OCI-LY7 (cell line): ENCODE measurements around the gene CST4. TPM values are rescaled to one million over a fixed set of nuclear protein-coding genes. Genes with fewer than 3 reads are reported as not detected.

Experiments used
- BruUV-seq: library from RNA; stranded (reverse); fragments of 400-500 nt; replicated peaks from 2 replicates; lab custom pipeline; 2021; lab: Mats Ljungman, UMichigan
- CTCF ChIA-PET: fragments of 300-600 bp; sonication (Branson Sonifier 250); formaldehyde crosslinking; loops from one replicate; lab custom pipeline; 2022; ENCODE audit warnings: antibody characterized with exemption; ENCODE audit not compliant: unreplicated experiment; lab: Charles Lee
- POLR2A ChIA-PET: fragments of 300-600 bp; sonication (Branson Sonifier 250); formaldehyde crosslinking; loops from one replicate; lab custom pipeline; 2022; ENCODE audit warnings: antibody characterized with exemption; lab: Charles Lee
- DNase-seq: peaks from one replicate; pipeline ENCODE4 v3.0.0-alpha.2; 2015; ENCODE audit warnings: low spot score
- H2AFZ ChIP-seq: fragments of 200-600 bp; sonication (generic), shearing (Covaris generic); 2 replicates; pipeline ENCODE4 v1.6.1; 2014; ENCODE audit warnings: mild to moderate bottlenecking, antibody characterized with exemption, low read length, moderate library complexity
- H3K27ac ChIP-seq: fragments of 200-600 bp; sonication (generic); 2 replicates; pipeline ENCODE4 v1.5.1; 2014; ENCODE audit warnings: mixed run types, low read depth, mild to moderate bottlenecking, moderate library complexity, low read length, inconsistent platforms; ENCODE audit not compliant: poor library complexity, severe bottlenecking
- H3K36me3 ChIP-seq: fragments of 200-600 bp; sonication (generic); 2 replicates; pipeline ENCODE4 v1.6.1; 2014; ENCODE audit warnings: mild to moderate bottlenecking, antibody characterized with exemption, low read length, moderate library complexity, mixed read lengths; ENCODE audit not compliant: insufficient read depth
- H3K4me1 ChIP-seq: fragments of 200-600 bp; sonication (generic); 2 replicates; pipeline ENCODE4 v1.5.1; 2014; ENCODE audit warnings: mild to moderate bottlenecking, low read length; ENCODE audit not compliant: insufficient read depth, poor library complexity, severe bottlenecking
- H3K4me2 ChIP-seq: fragments of 200-600 bp; sonication (generic); 2 replicates; pipeline ENCODE4 v1.6.1; 2014; ENCODE audit warnings: mild to moderate bottlenecking, low read length
- H3K4me3 ChIP-seq: fragments of 200-600 bp; sonication (generic); 2 replicates; pipeline ENCODE4 v1.5.1; 2014; ENCODE audit warnings: mild to moderate bottlenecking, low read depth, low read length; ENCODE audit not compliant: poor library complexity, severe bottlenecking
- H3K79me2 ChIP-seq: fragments of 200-600 bp; sonication (generic); 2 replicates; pipeline ENCODE4 v1.6.1; 2016; ENCODE audit warnings: low read depth, mild to moderate bottlenecking, low read length, moderate library complexity, mixed read lengths; ENCODE audit not compliant: insufficient read depth
- H3K9me2 ChIP-seq: fragments of 200-600 bp; sonication (generic); 2 replicates; pipeline ENCODE4 v1.6.1; 2016; ENCODE audit warnings: mild to moderate bottlenecking, low read length, mixed read lengths; ENCODE audit not compliant: insufficient read depth
- H3K9me3 ChIP-seq: fragments of 200-600 bp; sonication (generic); 2 replicates; pipeline ENCODE4 v1.6.1; 2014; ENCODE audit warnings: mild to moderate bottlenecking, mixed run types, low read length, mixed read lengths
- H4K20me1 ChIP-seq: fragments of 200-600 bp; sonication (generic); 2 replicates; pipeline ENCODE4 v1.6.1; 2014; ENCODE audit warnings: mild to moderate bottlenecking, antibody characterized with exemption, low read length, moderate library complexity, mixed read lengths; ENCODE audit not compliant: insufficient read depth
- EZH2phosphoT487 ChIP-seq: fragments of 200-600 bp; sonication (generic); IDR thresholded peaks from 2 replicates; pipeline ENCODE4 v1.6.1; 2018; ENCODE audit warnings: low read depth, borderline replicate concordance, mild to moderate bottlenecking, mixed run types, antibody characterized with exemption, low read length, moderate library complexity, mixed read lengths
- intact Hi-C: fragments of 100-400 bp; cut with micrococcal nuclease; formaldehyde crosslinking; loops from one replicate; pipeline ENCODE4 v1.10.0; 2022; ENCODE audit not compliant: unreplicated experiment
- total RNA-seq, 2 experiments: library from RNA; depleted of rRNA in 1 of 2; stranded (reverse); fragments of >200 nt in 1 of 2; shearing (Covaris generic) in 1 of 2; gene quantifications; 2 replicates each; pipeline ENCODE4 v1.2.3, GENCODE V29; 2014 to 2022
- TF ChIP-seq, protein P1 (sequence below): fragments of 200-600 bp; sonication (generic); conservative IDR thresholded peaks from 2 replicates; pipeline ENCODE4 v1.5.1; 2014; ENCODE audit warnings: mild to moderate bottlenecking, antibody characterized with exemption, low read length, moderate library complexity, mixed read lengths

CST4 gene
- total RNA-seq, 2 experiments from 2014 or later = not detected

DNA sequence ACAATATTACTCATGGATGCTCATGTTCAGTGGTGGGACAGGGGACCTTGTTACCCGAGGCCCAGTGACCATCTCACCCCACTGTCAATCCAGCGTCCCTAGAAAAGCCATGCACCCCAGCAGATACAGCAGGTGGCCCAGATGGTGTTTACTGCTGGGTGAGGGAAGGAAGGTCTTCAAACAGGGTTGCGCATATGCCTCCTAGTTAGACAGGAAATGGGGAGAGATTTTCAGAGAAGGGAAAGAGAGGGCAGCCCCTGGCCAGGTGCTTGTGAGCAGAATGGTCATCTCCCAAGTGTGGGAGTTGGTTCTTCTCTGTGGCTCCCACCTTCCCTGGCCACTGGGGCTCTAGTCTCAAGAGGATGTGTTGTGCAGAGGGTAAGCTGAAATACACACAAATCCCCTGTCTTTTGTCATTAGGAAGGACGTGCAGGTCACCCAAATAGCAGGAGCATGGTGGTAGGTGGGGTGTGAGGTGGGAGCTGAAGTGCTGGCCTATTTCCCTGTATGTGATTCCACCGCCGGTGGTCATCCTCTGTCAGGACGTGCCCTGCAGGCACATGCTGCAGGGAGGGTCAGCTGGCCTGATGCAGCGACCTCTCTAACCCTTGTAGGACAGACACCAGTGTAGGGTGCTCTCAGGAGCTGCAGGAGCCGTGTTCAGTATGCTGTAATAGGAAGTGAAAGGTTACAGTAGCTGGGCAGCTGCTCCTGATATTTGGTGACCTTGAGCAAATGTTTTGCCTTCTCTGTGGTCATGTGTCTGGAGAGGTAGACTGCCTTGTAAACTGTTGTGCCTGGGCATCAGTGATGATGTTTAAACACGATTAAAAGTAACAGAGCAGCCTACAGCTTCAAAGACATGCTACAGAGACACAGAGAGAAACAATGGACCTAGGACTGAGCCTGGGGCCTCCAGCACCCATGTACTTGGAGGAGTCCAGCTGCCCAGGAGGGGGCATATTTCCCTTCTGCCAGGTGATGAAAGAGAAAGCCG is 47.9 kb downstream of the CST4 start:
- Histone ChIP-seq H3K9me2 (no peaks in the 10 kb centered on the region), H3K4me1 (no peaks in the 10 kb centered on the region), H2AFZ (no peak overlapping the region), H3K27ac (no peak overlapping the region), H3K4me3 (no peak overlapping the region), H3K9me3 (no peaks in the 10 kb centered on the region), H3K36me3 (no peaks in the 10 kb centered on the region), H3K4me2 (no peak overlapping the region), H4K20me1 (no peaks in the 10 kb centered on the region), H3K79me2 (no peaks in the 10 kb centered on the region)
- no peak for DNase-seq
- TF ChIP-seq EZH2phosphoT487 = no peak
- TF ChIP-seq, protein P1, sequence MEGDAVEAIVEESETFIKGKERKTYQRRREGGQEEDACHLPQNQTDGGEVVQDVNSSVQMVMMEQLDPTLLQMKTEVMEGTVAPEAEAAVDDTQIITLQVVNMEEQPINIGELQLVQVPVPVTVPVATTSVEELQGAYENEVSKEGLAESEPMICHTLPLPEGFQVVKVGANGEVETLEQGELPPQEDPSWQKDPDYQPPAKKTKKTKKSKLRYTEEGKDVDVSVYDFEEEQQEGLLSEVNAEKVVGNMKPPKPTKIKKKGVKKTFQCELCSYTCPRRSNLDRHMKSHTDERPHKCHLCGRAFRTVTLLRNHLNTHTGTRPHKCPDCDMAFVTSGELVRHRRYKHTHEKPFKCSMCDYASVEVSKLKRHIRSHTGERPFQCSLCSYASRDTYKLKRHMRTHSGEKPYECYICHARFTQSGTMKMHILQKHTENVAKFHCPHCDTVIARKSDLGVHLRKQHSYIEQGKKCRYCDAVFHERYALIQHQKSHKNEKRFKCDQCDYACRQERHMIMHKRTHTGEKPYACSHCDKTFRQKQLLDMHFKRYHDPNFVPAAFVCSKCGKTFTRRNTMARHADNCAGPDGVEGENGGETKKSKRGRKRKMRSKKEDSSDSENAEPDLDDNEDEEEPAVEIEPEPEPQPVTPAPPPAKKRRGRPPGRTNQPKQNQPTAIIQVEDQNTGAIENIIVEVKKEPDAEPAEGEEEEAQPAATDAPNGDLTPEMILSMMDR = no peak
- intact Hi-C loops = no loop called here
- no TSS peak for BruUV-seq
- ChIA-PET CTCF (no interaction called here), POLR2A (interaction anchor here (0.7 kb wide), 1 partner anchor 402 kb away, joined by 3 read pairs; no protein-coding TSS in a partner anchor)

DNA sequence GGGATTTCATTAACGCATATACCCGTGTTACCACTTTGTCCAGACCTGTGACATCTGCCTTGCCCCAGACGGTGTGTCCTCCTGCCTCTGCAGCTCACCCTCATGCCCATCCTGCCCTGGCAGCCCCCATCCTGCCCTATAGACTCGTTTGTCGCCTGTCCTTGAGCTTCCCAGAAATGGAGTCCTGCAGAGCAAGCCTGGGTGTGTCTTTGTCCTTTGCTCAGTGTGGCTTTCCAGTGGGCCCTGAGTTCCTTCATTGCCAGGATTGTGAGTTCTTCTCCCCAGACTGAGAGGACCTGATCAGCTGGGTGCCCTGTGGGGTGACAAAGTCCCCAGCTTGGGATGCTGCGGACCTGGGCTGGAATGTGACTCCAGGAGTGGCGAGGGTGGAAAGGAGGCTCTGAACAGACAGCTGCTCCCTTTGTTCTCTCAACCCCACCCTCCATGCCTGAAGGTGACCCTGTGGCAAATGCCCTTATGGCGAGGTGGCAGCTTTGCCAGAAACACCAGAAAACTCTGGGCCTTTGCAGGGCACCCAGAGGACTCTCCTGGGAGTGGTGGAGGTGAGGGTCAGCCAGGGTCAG is 48.7 kb downstream of the CST4 start:
- ChIA-PET CTCF (no interaction called here), POLR2A (no interaction called here)
- no peak for DNase-seq
- Histone ChIP-seq H3K4me1 (no peaks in the 10 kb centered on the region), H3K9me2 (no peaks in the 10 kb centered on the region), H4K20me1 (no peaks in the 10 kb centered on the region), H3K9me3 (no peaks in the 10 kb centered on the region), H3K27ac (no peak overlapping the region), H3K4me2 (no peak overlapping the region), H3K4me3 (no peak overlapping the region), H3K79me2 (no peaks in the 10 kb centered on the region), H2AFZ (no peak overlapping the region), H3K36me3 (no peaks in the 10 kb centered on the region)
- no TSS peak for BruUV-seq
- intact Hi-C loops = no loop called here
- TF ChIP-seq, protein P1 = no peak
- no peak for TF ChIP-seq EZH2phosphoT487
